LoVo (cell line): ENCODE data around the gene AFAP1L1.
"Not testable (repeated sequence)": the region's sequence is repeated elsewhere in the genome, so short reads cannot be mapped to it uniquely, and the experiment has no call there.

ENCODE experiments used
- DNase-seq: peaks from one replicate; pipeline ENCODE4 v3.0.0-alpha.2; 2016; ENCODE audit warnings: low spot score

Gene AFAP1L1

DNA sequence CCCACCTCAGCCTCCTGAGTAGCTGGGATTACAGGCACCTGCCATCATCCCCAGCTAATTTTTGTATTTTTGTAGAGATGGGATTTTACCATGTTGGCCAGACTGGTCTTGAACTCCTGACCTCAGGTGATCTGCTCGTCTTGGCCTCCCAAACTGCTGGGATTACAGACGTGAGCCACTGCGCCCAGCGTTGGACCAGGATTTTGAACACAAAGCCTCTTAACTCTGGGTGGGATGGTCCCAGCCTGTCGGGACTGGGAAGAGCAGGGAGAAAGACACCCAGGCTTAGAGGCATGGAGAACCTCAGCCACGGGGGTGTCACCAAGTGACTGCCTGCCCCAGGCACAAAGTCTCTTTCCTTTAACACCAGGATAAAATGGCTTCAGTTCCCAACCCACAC lies 119.4 kb downstream of the AFAP1L1 start:
- DNase-seq, result not testable (repeated sequence)
